Liver (tissue), 9 donors: ENCODE measurements around the gene SHB. TPM values are rescaled to one million over a fixed set of nuclear protein-coding genes. Genes with fewer than 3 reads are reported as not detected.

Source experiments
- DNase-seq: peaks from one replicate; pipeline ENCODE4 v3.0.0-alpha.2; 2017; ENCODE audit warnings: low spot score
- H3K27ac ChIP-seq, 2 donors: one replicate each; pipeline ENCODE4 v1.7.0; 2013; ENCODE audit warnings: inconsistent platforms in 2 of 2, low read length in 2 of 2, control low read depth in 1 of 2, low read depth in 1 of 2, mild to moderate bottlenecking in 1 of 2
- H3K27me3 ChIP-seq, 4 donors: one replicate each; pipeline versions ENCODE4 v1.6.1 to v1.7.0; 2013; ENCODE audit warnings: low read length in 3 of 4, inconsistent platforms in 1 of 4, mild to moderate bottlenecking in 1 of 4, moderate library complexity in 1 of 4; ENCODE audit not compliant: control insufficient read depth in 4 of 4, insufficient read depth in 4 of 4
- H3K36me3 ChIP-seq, 4 donors: one replicate each; pipeline versions ENCODE4 v1.6.1 to v1.7.0; 2013; ENCODE audit warnings: low read length in 3 of 4, mild to moderate bottlenecking in 3 of 4, low read depth in 1 of 4, moderate library complexity in 1 of 4; ENCODE audit not compliant: control insufficient read depth in 4 of 4, insufficient read depth in 3 of 4
- H3K4me1 ChIP-seq, 4 donors: one replicate each; pipeline versions ENCODE4 v1.6.1 to v1.7.0; 2013; ENCODE audit warnings: low read length in 3 of 4, mild to moderate bottlenecking in 3 of 4, moderate library complexity in 1 of 4; ENCODE audit not compliant: control insufficient read depth in 4 of 4, insufficient read depth in 4 of 4
- H3K4me3 ChIP-seq, 3 donors: one replicate each; pipeline versions ENCODE4 v1.6.1 to v1.7.0; 2013; ENCODE audit warnings: low read length in 3 of 3, control low read depth in 1 of 3, low read depth in 1 of 3, mild to moderate bottlenecking in 1 of 3
- H3K9ac ChIP-seq, 2 donors: one replicate each; pipeline ENCODE4 v1.7.0; 2013; ENCODE audit warnings: low read length in 2 of 2, mild to moderate bottlenecking in 2 of 2, moderate library complexity in 2 of 2, control low read depth in 1 of 2, low read depth in 1 of 2
- H3K9me3 ChIP-seq, 4 donors: one replicate each; pipeline versions ENCODE4 v1.6.1 to v1.7.0; 2013; ENCODE audit warnings: low read length in 3 of 4; ENCODE audit not compliant: control insufficient read depth in 4 of 4
- EGR1 ChIP-seq, 2 donors: IDR thresholded peaks; 2 replicates each; pipeline ENCODE4 v1.6.1; 2016 to 2018; ENCODE audit warnings: antibody characterized with exemption in 2 of 2, low read depth in 2 of 2
- FOXA1 ChIP-seq: IDR thresholded peaks from 2 replicates; pipeline ENCODE4 v1.6.1; 2016; ENCODE audit warnings: antibody characterized with exemption
- FOXA2 ChIP-seq: IDR thresholded peaks from 2 replicates; pipeline ENCODE4 v1.6.1; 2016; ENCODE audit warnings: antibody characterized with exemption
- GABPA ChIP-seq, 2 donors: IDR thresholded peaks in 1 of 2; conservative IDR thresholded peaks in 1 of 2; 2 replicates each; pipeline ENCODE4 v1.6.1; 2016; ENCODE audit warnings: antibody characterized with exemption in 2 of 2, mild to moderate bottlenecking in 1 of 2, moderate library complexity in 1 of 2
- HNF4A ChIP-seq, 2 donors: conservative IDR thresholded peaks; 2 replicates each; pipeline ENCODE4 v1.6.1; 2016; ENCODE audit warnings: antibody characterized with exemption in 2 of 2, mild to moderate bottlenecking in 2 of 2
- HNF4G ChIP-seq: IDR thresholded peaks from 2 replicates; pipeline ENCODE4 v1.6.1; 2016; ENCODE audit warnings: antibody characterized with exemption
- JUND ChIP-seq, 2 donors: IDR thresholded peaks; 2 replicates each; pipeline ENCODE4 v1.6.1; 2016; ENCODE audit warnings: antibody characterized with exemption in 2 of 2
- NR2F2 ChIP-seq: IDR thresholded peaks from 2 replicates; pipeline ENCODE4 v1.6.1; 2016; ENCODE audit warnings: antibody characterized with exemption
- RAD21 ChIP-seq, 2 donors: IDR thresholded peaks; 2 replicates each; pipeline ENCODE4 v1.6.1; 2016; ENCODE audit warnings: antibody characterized with exemption in 2 of 2, mild to moderate bottlenecking in 2 of 2
- RXRA ChIP-seq, 2 donors: IDR thresholded peaks; 2 replicates each; pipeline ENCODE4 v1.6.1; 2017 to 2018; ENCODE audit warnings: antibody characterized with exemption in 2 of 2, mild to moderate bottlenecking in 1 of 2
- SP1 ChIP-seq: IDR thresholded peaks from 2 replicates; pipeline ENCODE4 v1.6.1; 2018; ENCODE audit warnings: antibody characterized with exemption, mild to moderate bottlenecking
- TAF1 ChIP-seq: conservative IDR thresholded peaks from 2 replicates; pipeline ENCODE4 v1.6.1; 2016; ENCODE audit warnings: antibody characterized with exemption, mild to moderate bottlenecking
- YY1 ChIP-seq: IDR thresholded peaks from 2 replicates; pipeline ENCODE4 v1.6.1; 2016; ENCODE audit warnings: antibody characterized with exemption, mild to moderate bottlenecking
- WGBS: extraction: QIAGEN DNeasy Blood & Tissue Kit; methylation state at CpG from one replicate; pipeline ENCODE4 v1.1.7; 2013; 5-methylcytosine and 5-hydroxymethylcytosine counted together
- polyA plus RNA-seq, 2 donors: library from polyadenylated mRNA; stranded (reverse) in 1 of 2; unstranded in 1 of 2; fragments of 200-250 nt in 1 of 2; fragments of >200 nt in 1 of 2; fragmentation: Nextera tagmentation in 1 of 2; extraction: Ambion mirVana in 1 of 2; gene quantifications; one replicate each; pipeline versions ENCODE4 v1.2.1 to v1.2.3, GENCODE V29; 2013 to 2015
- total RNA-seq, 2 donors: library from RNA; depleted of rRNA; stranded (reverse); fragments of >200 nt; gene quantifications; one replicate each; pipeline ENCODE4 v1.2.3, GENCODE V29; 2014
- TF ChIP-seq, protein P1 (sequence below): IDR thresholded peaks from 2 replicates; pipeline ENCODE4 v1.6.1; 2016; ENCODE audit warnings: antibody characterized with exemption
- TF ChIP-seq, protein P2 (sequence below): IDR thresholded peaks from 2 replicates; pipeline ENCODE4 v1.6.1; 2016; ENCODE audit warnings: antibody characterized with exemption
- TF ChIP-seq, protein P3 (sequence below): IDR thresholded peaks from 2 replicates; pipeline ENCODE4 v1.6.1; 2016; ENCODE audit warnings: antibody characterized with exemption
- TF ChIP-seq, protein P4 (sequence below): IDR thresholded peaks from 2 replicates; pipeline ENCODE4 v1.6.1; 2016; ENCODE audit warnings: antibody characterized with exemption, mild to moderate bottlenecking
- TF ChIP-seq, protein P5 (sequence below): fragments of 150-350 bp; IDR thresholded peaks from 2 replicates; pipeline ENCODE4 v1.5.1; 2017; ENCODE audit warnings: improper control_type of control experiment, low read depth, low read length; ENCODE audit not compliant: missing input control
- donor health status: healthy.
- donor health status: healthy.
- donor health status: healthy.
- donor health status: healthy.
- donor health status: healthy.

Gene SHB
- total and polyA plus RNA-seq, 4 donors: 3.4 to 17.3 (median 7.0) TPM

DNA sequence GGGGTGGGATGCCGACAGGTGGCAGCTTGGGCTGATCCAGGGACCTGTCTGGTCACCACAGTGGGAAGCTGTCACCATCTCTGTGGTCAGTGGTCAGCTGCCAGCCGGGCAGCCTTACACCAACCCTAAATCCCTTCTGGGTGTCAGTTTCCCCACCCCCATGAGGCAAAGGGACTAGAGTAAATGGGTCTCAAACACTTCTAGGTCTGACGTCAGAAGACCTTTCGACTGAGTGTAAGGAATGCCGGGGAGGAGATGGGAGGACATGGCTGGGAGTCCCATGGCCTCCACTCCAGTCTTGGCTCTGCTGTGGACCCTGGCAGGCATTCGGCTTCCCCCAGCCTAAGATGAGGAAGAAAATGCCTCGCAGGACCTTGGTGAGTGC is 124.8 kb downstream of the SHB start:
- TF ChIP-seq HNF4A (conservative IDR thresholded peaks at IDR 0.05) (no peak), GABPA (IDR thresholded peaks at IDR 0.05 in 1 of 2, conservative IDR thresholded peaks at IDR 0.05 in 1 of 2) (no peak), NR2F2 (no peak), SP1 (no peak), YY1 (no peak), TAF1 (no peak), RAD21 (IDR thresholded peaks at IDR 0.05) (no peak), FOXA2 (no peak), RXRA (IDR thresholded peaks at IDR 0.05) (no peak), EGR1 (IDR thresholded peaks at IDR 0.05; ENCODE audit: low read depth in 2 of 2) (no peak), FOXA1 (no peak), HNF4G (no peak), JUND (IDR thresholded peaks at IDR 0.05) (no peak)
- TF ChIP-seq, protein P1, sequence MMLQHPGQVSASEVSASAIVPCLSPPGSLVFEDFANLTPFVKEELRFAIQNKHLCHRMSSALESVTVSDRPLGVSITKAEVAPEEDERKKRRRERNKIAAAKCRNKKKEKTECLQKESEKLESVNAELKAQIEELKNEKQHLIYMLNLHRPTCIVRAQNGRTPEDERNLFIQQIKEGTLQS: no peak
- TF ChIP-seq, protein P2, sequence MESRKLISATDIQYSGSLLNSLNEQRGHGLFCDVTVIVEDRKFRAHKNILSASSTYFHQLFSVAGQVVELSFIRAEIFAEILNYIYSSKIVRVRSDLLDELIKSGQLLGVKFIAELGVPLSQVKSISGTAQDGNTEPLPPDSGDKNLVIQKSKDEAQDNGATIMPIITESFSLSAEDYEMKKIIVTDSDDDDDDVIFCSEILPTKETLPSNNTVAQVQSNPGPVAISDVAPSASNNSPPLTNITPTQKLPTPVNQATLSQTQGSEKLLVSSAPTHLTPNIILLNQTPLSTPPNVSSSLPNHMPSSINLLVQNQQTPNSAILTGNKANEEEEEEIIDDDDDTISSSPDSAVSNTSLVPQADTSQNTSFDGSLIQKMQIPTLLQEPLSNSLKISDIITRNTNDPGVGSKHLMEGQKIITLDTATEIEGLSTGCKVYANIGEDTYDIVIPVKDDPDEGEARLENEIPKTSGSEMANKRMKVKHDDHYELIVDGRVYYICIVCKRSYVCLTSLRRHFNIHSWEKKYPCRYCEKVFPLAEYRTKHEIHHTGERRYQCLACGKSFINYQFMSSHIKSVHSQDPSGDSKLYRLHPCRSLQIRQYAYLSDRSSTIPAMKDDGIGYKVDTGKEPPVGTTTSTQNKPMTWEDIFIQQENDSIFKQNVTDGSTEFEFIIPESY: no peak
- TF ChIP-seq, protein P3, sequence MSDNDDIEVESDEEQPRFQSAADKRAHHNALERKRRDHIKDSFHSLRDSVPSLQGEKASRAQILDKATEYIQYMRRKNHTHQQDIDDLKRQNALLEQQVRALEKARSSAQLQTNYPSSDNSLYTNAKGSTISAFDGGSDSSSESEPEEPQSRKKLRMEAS: no peak
- TF ChIP-seq, protein P4, sequence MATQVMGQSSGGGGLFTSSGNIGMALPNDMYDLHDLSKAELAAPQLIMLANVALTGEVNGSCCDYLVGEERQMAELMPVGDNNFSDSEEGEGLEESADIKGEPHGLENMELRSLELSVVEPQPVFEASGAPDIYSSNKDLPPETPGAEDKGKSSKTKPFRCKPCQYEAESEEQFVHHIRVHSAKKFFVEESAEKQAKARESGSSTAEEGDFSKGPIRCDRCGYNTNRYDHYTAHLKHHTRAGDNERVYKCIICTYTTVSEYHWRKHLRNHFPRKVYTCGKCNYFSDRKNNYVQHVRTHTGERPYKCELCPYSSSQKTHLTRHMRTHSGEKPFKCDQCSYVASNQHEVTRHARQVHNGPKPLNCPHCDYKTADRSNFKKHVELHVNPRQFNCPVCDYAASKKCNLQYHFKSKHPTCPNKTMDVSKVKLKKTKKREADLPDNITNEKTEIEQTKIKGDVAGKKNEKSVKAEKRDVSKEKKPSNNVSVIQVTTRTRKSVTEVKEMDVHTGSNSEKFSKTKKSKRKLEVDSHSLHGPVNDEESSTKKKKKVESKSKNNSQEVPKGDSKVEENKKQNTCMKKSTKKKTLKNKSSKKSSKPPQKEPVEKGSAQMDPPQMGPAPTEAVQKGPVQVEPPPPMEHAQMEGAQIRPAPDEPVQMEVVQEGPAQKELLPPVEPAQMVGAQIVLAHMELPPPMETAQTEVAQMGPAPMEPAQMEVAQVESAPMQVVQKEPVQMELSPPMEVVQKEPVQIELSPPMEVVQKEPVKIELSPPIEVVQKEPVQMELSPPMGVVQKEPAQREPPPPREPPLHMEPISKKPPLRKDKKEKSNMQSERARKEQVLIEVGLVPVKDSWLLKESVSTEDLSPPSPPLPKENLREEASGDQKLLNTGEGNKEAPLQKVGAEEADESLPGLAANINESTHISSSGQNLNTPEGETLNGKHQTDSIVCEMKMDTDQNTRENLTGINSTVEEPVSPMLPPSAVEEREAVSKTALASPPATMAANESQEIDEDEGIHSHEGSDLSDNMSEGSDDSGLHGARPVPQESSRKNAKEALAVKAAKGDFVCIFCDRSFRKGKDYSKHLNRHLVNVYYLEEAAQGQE: no peak
- TF ChIP-seq, protein P5, sequence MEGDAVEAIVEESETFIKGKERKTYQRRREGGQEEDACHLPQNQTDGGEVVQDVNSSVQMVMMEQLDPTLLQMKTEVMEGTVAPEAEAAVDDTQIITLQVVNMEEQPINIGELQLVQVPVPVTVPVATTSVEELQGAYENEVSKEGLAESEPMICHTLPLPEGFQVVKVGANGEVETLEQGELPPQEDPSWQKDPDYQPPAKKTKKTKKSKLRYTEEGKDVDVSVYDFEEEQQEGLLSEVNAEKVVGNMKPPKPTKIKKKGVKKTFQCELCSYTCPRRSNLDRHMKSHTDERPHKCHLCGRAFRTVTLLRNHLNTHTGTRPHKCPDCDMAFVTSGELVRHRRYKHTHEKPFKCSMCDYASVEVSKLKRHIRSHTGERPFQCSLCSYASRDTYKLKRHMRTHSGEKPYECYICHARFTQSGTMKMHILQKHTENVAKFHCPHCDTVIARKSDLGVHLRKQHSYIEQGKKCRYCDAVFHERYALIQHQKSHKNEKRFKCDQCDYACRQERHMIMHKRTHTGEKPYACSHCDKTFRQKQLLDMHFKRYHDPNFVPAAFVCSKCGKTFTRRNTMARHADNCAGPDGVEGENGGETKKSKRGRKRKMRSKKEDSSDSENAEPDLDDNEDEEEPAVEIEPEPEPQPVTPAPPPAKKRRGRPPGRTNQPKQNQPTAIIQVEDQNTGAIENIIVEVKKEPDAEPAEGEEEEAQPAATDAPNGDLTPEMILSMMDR: no peak
- H3K27me3 ChIP-seq: no peaks in the 10 kb centered on the region
- peaks cover 0 to 16% (median 7%) of the 10 kb centered on the region in 4 donors for H3K4me1 ChIP-seq
- 87% methylated on average over 7 of the region's 7 CpGs for WGBS
- no peak for DNase-seq
- H3K27ac ChIP-seq: no peak overlapping the region
- no peak overlapping the region for H3K4me3 ChIP-seq
- peaks cover 9 to 62% (median 41%) of the 10 kb centered on the region in 4 donors for H3K36me3 ChIP-seq
- H3K9ac ChIP-seq: no peak overlapping the region
- H3K9me3 ChIP-seq: no peaks in the 10 kb centered on the region
